H9 (cell line): ENCODE data around the gene DPH6. TPM values are rescaled to one million over a fixed set of nuclear protein-coding genes. Genes with fewer than 3 reads are reported as not detected.

ENCODE experiments used
- DNase-seq: peaks from one replicate; pipeline ENCODE4 v3.0.0-alpha.2; 2017
- H2AFZ ChIP-seq: one replicate; pipeline ENCODE4 v1.6.1; 2013; ENCODE audit warnings: mild to moderate bottlenecking, low read length, control low read depth, moderate library complexity
- H2AK5ac ChIP-seq: 2 replicates; pipeline ENCODE4 v1.6.1; 2013; ENCODE audit warnings: low read length, control low read depth, mixed read lengths; ENCODE audit not compliant: insufficient read length
- H2BK120ac ChIP-seq: one replicate; pipeline ENCODE4 v1.6.1; 2013; ENCODE audit warnings: low read depth, mild to moderate bottlenecking, low read length, control low read depth, inconsistent platforms; ENCODE audit not compliant: poor library complexity, severe bottlenecking
- H2BK12ac ChIP-seq: 2 replicates; pipeline ENCODE4 v1.6.1; 2013; ENCODE audit warnings: low read length, control low read depth, mixed read lengths, low read depth; ENCODE audit not compliant: insufficient read length
- H2BK15ac ChIP-seq: 2 replicates; pipeline ENCODE4 v1.6.1; 2013; ENCODE audit warnings: low read depth, low read length, control low read depth
- H2BK20ac ChIP-seq: one replicate; pipeline ENCODE4 v1.6.1; 2013; ENCODE audit warnings: low read depth, mild to moderate bottlenecking, low read length, control low read depth, inconsistent platforms; ENCODE audit not compliant: poor library complexity, severe bottlenecking
- H2BK5ac ChIP-seq: 2 replicates; pipeline ENCODE4 v1.6.1; 2013; ENCODE audit warnings: low read length, control low read depth, mixed read lengths; ENCODE audit not compliant: insufficient read length
- H3K14ac ChIP-seq: 2 replicates; pipeline ENCODE4 v1.6.1; 2013; ENCODE audit warnings: low read length, control low read depth; ENCODE audit not compliant: insufficient read depth
- H3K18ac ChIP-seq: 2 replicates; pipeline ENCODE4 v1.6.1; 2013; ENCODE audit warnings: low read depth, mild to moderate bottlenecking, mixed read lengths, low read length, control low read depth; ENCODE audit not compliant: insufficient read length
- H3K23ac ChIP-seq: 2 replicates; pipeline ENCODE4 v1.6.1; 2013; ENCODE audit warnings: low read length, control low read depth, mixed read lengths, low read depth; ENCODE audit not compliant: insufficient read length
- H3K23me2 ChIP-seq: 2 replicates; pipeline ENCODE4 v1.6.1; 2013; ENCODE audit warnings: low read depth, mild to moderate bottlenecking, mixed read lengths, low read length, control low read depth; ENCODE audit not compliant: insufficient read length, poor library complexity, severe bottlenecking
- H3K27ac ChIP-seq: 2 replicates; pipeline ENCODE4 v1.5.1; 2013; ENCODE audit warnings: low read length, control low read depth, mixed read lengths, low read depth; ENCODE audit not compliant: insufficient read length
- H3K27me3 ChIP-seq: 2 replicates; pipeline ENCODE4 v1.6.1; 2013; ENCODE audit warnings: low read length, control low read depth, inconsistent platforms; ENCODE audit not compliant: insufficient read depth
- H3K4ac ChIP-seq: 2 replicates; pipeline ENCODE4 v1.6.1; 2013; ENCODE audit warnings: low read depth, mild to moderate bottlenecking, control low read depth, inconsistent platforms, low read length, moderate library complexity
- H3K4me1 ChIP-seq: 2 replicates; pipeline ENCODE4 v1.6.1; 2013; ENCODE audit warnings: low read length, control low read depth, inconsistent platforms; ENCODE audit not compliant: insufficient read depth
- H3K4me2 ChIP-seq: 2 replicates; pipeline ENCODE4 v1.6.1; 2013; ENCODE audit warnings: low read length, control low read depth, mixed read lengths; ENCODE audit not compliant: insufficient read length, insufficient read depth
- H3K56ac ChIP-seq: 2 replicates; pipeline ENCODE4 v1.6.1; 2013; ENCODE audit warnings: low read depth, mild to moderate bottlenecking, mixed read lengths, low read length, control low read depth; ENCODE audit not compliant: insufficient read length
- H3K79me1 ChIP-seq: 2 replicates; pipeline ENCODE4 v1.6.1; 2013; ENCODE audit warnings: low read depth, mild to moderate bottlenecking, moderate library complexity, low read length, control low read depth, inconsistent platforms; ENCODE audit not compliant: insufficient read depth, poor library complexity, severe bottlenecking
- H3K79me2 ChIP-seq: 2 replicates; pipeline ENCODE4 v1.6.1; 2013; ENCODE audit warnings: low read length, control low read depth, inconsistent platforms; ENCODE audit not compliant: insufficient read depth
- H3K9ac ChIP-seq: 2 replicates; pipeline ENCODE4 v1.6.1; 2013; ENCODE audit warnings: low read length, control low read depth, mixed read lengths; ENCODE audit not compliant: insufficient read length; ENCODE audit errors: extremely low read depth
- H3K9me3 ChIP-seq: one replicate; pipeline ENCODE4 v1.6.1; 2013; ENCODE audit warnings: low read depth, low read length, inconsistent platforms; ENCODE audit not compliant: control insufficient read depth
- H3T11ph ChIP-seq: one replicate; pipeline ENCODE4 v1.6.1; 2013; ENCODE audit warnings: mild to moderate bottlenecking, low read length, control low read depth, inconsistent platforms
- H4K20me1 ChIP-seq: one replicate; pipeline ENCODE4 v1.6.1; 2013; ENCODE audit not compliant: control insufficient read depth, insufficient read length, insufficient read depth
- H4K5ac ChIP-seq: 2 replicates; pipeline ENCODE4 v1.6.1; 2013; ENCODE audit warnings: low read depth, mild to moderate bottlenecking, mixed read lengths, low read length, control low read depth; ENCODE audit not compliant: insufficient read length
- H4K8ac ChIP-seq: replicated peaks from 2 replicates; pipeline ENCODE4 v1.6.1; 2013; ENCODE audit warnings: low read length, control low read depth, mixed read lengths, low read depth; ENCODE audit not compliant: insufficient read length
- H4K91ac ChIP-seq: 2 replicates; pipeline ENCODE4 v1.6.1; 2013; ENCODE audit warnings: low read depth, mild to moderate bottlenecking, moderate library complexity, mixed read lengths, low read length, control low read depth; ENCODE audit not compliant: insufficient read length
- H3K27ac Mint-ChIP-seq, 3 experiments: 2 replicates in 2 of 3; 3 replicates in 1 of 3; pipeline ENCODE4 v1.8.0; 2020 to 2021; ENCODE audit warnings: mixed read lengths in 3 of 3, mild to moderate bottlenecking in 1 of 3, moderate library complexity in 1 of 3
- H3K27me3 Mint-ChIP-seq: 2 replicates; pipeline ENCODE4 v1.8.0; 2021; ENCODE audit warnings: low read depth, mild to moderate bottlenecking, moderate library complexity, mixed read lengths
- H3K36me3 Mint-ChIP-seq, 3 experiments: 2 replicates in 2 of 3; 3 replicates in 1 of 3; pipeline ENCODE4 v1.8.0; 2020 to 2021; ENCODE audit warnings: low read depth in 3 of 3, mixed read lengths in 3 of 3; ENCODE audit not compliant: insufficient read depth in 1 of 3
- H3K4me1 Mint-ChIP-seq, 2 experiments: 2 replicates each; pipeline ENCODE4 v1.8.0; 2020; ENCODE audit warnings: mixed read lengths in 2 of 2
- H3K4me3 Mint-ChIP-seq, 2 experiments: 2 replicates in 1 of 2; 3 replicates in 1 of 2; pipeline ENCODE4 v1.8.0; 2020 to 2021; ENCODE audit warnings: mild to moderate bottlenecking in 2 of 2, mixed read lengths in 2 of 2, moderate library complexity in 1 of 2
- H3K9me3 Mint-ChIP-seq, 2 experiments: 2 replicates in 1 of 2; 3 replicates in 1 of 2; pipeline ENCODE4 v1.8.0; 2020; ENCODE audit warnings: mild to moderate bottlenecking in 2 of 2, mixed read lengths in 2 of 2, moderate library complexity in 1 of 2
- CTCF ChIP-seq: fragments of 200-600 bp; sonication (generic); conservative IDR thresholded peaks from 3 replicates; pipeline ENCODE4 v1.8.0; 2021; ENCODE audit warnings: antibody characterized with exemption, mild to moderate bottlenecking
- WGBS: extraction: QIAGEN DNeasy Blood & Tissue Kit; methylation state at CpG from one replicate; pipeline ENCODE4 v1.1.7; 2013; ENCODE audit warnings: missing lambda C conversion rate, low lambda C conversion rate, mixed read lengths; ENCODE audit not compliant: insufficient read length; ENCODE audit errors: extremely low coverage; 5-methylcytosine and 5-hydroxymethylcytosine counted together
- total RNA-seq: library from RNA; stranded (reverse); gene quantifications from 2 replicates; pipeline ENCODE4 v1.2.1, GENCODE V29; 2021

The DPH6 gene
- total RNA-seq, 1 experiment from 2014 or later = 42.0 TPM

DNA sequence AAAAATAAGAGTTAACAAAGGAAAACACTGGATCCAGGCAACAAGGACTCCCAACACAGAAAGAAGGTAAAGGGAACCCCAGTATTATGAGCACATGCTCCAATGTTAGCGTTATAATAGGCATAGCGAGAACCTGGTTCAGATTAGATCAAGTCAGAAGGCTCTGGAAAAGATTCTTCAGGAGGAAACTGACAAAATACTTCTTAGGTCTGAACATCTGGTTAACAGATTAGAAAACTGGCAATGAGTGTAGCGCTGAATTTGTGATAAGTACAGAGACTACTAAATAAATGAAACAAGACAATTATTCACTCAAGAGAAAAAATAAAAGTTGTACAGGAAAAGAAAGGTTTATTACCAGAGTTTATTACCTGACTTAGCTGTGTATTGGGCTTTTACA, 146.1 kb downstream of the DPH6 start:
- no peaks in the 10 kb centered on the region for H3K4me1 Mint-ChIP-seq
- H3T11ph ChIP-seq = no peak overlapping the region
- no peak overlapping the region for H4K8ac ChIP-seq
- H2BK120ac ChIP-seq = no peak overlapping the region
- no peak for DNase-seq
- H3K23me2 ChIP-seq = no peaks in the 10 kb centered on the region
- no peak overlapping the region; a peak in 1 of 7 replicates for H3K27ac Mint-ChIP-seq
- peaks cover 0 to 4% (median 0%) of the 10 kb centered on the region in 3 experiments; a peak in 1 of 7 replicates for H3K36me3 Mint-ChIP-seq
- H4K20me1 ChIP-seq = no peaks in the 10 kb centered on the region
- no peak overlapping the region for H3K9ac ChIP-seq
- H2BK12ac ChIP-seq = no peak overlapping the region
- TF ChIP-seq CTCF = no peak
- no peak overlapping the region for H2BK20ac ChIP-seq
- H2AK5ac ChIP-seq = no peak overlapping the region
- no peak overlapping the region for H3K4me2 ChIP-seq
- H2BK15ac ChIP-seq = no peak overlapping the region
- H4K5ac ChIP-seq = no peak overlapping the region
- no peaks in the 10 kb centered on the region for H3K9me3 Mint-ChIP-seq
- no peak overlapping the region for H2BK5ac ChIP-seq
- no peak overlapping the region for H2AFZ ChIP-seq
- no peak overlapping the region for H3K4me3 Mint-ChIP-seq
- H3K79me2 ChIP-seq = no peaks in the 10 kb centered on the region
- no peaks in the 10 kb centered on the region for H3K9me3 ChIP-seq
- no peak overlapping the region for H3K4ac ChIP-seq
- H3K18ac ChIP-seq = no peak overlapping the region
- no peak overlapping the region for H3K14ac ChIP-seq
- H3K56ac ChIP-seq = no peak overlapping the region
- H3K23ac ChIP-seq = no peak overlapping the region
- WGBS = no CpG with 5 or more reads among the region's 3 CpGs
- H3K27me3 ChIP-seq = no peaks in the 10 kb centered on the region
- H3K27me3 Mint-ChIP-seq = no peaks in the 10 kb centered on the region
- no peaks in the 10 kb centered on the region for H3K4me1 ChIP-seq
- no peak overlapping the region for H4K91ac ChIP-seq
- no peak overlapping the region for H3K27ac ChIP-seq
- no peaks in the 10 kb centered on the region for H3K79me1 ChIP-seq
